ENCODE measurements around the gene PLXDC2.
A peak's percentile ranks its signal among the peaks of the same experiment; 100 is the strongest.
"Not testable (repeated sequence)": the region's sequence is repeated elsewhere in the genome, so short reads cannot be mapped to it uniquely, and the experiment has no call there.

The PLXDC2 gene

DNA sequence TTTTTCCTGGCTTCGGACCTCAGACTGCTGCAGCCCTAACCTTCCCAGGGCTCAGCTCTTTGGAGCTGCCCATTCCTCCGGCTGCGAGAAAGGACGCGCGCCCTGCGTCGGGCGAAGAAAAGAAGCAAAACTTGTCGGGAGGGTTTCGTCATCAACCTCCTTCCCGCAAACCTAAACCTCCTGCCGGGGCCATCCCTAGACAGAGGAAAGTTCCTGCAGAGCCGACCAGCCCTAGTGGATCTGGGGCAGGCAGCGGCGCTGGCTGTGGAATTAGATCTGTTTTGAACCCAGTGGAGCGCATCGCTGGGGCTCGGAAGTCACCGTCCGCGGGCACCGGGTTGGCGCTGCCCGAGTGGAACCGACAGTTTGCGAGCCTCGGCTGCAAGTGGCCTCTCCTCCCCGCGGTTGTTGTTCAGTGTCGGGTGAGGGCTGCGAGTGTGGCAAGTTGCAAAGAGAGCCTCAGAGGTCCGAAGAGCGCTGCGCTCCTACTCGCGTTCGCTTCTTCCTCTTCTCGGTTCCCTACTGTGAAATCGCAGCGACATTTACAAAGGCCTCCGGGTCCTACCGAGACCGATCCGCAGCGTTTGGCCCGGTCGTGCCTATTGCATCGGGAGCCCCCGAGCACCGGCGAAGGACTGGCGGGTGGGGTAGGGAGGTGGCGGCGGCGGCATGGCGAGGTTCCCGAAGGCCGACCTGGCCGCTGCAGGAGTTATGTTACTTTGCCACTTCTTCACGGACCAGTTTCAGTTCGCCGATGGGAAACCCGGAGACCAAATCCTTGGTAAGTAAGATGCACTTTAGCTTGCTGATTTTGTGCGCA is at the start of gene PLXDC2:
PLXDC2 (plus strand) TSS at position 22 of the 820 bp plus-strand sequence.
- DNase-seq = peak; percentile 22

DNA sequence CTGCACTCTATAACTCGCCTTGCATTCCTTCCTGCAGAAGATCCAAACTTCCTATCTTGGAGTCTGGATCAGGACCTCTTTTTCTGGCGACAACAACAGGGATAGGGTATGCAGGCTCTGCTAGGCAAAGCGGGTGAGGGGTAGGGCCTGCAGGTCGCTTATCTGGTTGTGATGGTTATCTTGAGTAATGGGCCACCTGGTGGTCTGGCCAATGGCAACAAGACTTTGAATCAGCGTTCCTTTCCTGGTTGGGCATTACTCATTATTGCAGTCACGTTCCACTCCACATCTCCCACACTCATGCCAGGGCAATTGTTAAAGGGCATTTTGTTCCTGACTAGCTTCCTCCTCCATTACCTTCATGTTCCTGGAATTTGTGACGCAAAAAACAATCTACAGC is 48.4 kb upstream of the PLXDC2 start:
- no peak for DNase-seq

DNA sequence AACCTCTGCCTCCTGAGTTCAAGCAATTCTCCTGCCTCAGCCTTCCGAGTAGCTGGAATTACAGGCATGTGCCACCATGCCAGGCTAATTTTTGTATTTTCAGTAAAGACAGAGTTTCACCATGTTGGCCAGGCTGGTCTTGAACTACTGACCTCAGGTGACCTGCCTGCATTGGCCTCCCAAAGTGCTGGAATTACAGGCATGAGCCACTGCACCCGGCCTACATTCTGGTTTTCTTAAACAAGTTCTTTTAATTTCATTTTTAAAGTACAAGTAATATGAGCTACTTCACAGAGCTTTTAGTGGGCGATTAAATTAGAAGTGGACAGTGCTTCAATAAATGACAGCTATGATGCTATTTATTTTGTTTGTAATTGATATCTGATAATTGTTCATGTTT is 46.4 kb upstream of the PLXDC2 start:
- DNase-seq = not testable (repeated sequence)

DNA sequence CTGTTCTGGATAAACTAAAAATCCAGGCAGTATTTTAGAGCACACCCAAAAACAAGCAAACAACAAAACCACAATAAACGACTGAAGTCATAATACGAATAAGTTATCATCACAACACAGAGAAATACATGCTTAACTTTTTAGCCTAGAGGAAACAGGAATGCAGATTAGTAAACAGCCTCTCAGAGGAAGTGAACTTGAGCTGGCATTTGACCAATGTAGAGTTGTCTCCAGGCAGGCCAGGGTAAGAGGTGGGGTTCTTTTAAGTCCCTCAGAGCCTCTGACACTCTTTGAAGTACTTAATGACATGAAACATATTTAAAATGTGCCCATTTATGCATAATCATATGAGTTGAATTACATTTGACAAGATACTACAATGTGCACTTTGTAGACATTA is 43.3 kb upstream of the PLXDC2 start:
- DNase-seq = no peak

DNA sequence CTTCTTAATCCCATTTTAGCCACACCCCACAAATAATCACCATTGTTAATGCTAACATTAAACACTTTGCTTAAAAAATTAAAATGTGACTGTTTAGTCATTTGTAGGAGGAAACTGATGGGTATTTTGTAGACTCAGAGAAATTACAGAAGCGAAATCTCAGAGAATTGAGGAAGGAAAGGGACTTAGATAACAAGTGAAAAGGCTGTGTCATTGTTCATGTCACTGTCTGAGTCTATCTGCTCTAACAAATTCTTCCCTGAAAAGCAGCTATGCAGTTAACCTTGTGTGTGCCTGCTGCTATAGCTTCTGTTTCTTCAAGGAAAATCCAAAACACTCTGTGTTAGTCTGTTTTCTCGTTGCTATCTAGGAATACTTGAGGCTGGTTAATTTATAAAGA is 40.9 kb upstream of the PLXDC2 start:
- DNase-seq = no peak

DNA sequence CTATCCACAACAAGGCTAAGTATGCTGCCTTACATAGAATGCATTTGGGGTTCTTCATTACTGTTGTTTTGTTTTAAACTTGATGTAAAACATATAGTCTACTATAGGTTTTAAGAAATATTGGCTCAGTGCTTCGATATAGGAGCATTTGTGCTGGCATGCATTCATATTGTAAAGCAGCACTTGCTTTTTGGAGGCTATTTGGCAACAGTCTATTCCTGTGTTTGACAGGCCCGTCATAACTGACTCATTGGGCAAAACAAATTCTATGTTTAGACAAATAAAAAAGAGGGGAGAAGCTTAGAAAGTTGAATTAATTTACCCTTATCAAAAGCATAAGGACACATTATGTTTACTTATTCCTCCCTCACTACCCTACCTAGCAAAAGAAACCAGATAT is 38.4 kb upstream of the PLXDC2 start:
- no peak for DNase-seq

DNA sequence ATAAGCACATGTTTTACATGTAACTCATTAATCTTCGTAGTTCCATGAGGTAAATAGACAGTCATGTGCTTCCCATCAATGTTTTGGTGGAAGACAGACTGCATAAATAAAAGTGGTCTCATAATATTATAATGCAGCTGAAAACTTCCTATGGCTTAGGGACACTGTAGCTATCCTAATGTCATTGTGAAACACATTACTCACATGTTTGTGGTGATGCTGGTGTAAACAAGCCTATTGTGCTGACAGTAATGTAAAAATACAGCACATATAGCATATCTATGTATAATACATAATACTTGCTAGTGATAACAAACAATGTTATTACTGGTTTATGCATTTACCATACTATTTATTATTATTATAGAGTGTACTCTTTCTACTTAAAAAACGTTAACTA is 37.2 kb upstream of the PLXDC2 start:
- no peak for DNase-seq

DNA sequence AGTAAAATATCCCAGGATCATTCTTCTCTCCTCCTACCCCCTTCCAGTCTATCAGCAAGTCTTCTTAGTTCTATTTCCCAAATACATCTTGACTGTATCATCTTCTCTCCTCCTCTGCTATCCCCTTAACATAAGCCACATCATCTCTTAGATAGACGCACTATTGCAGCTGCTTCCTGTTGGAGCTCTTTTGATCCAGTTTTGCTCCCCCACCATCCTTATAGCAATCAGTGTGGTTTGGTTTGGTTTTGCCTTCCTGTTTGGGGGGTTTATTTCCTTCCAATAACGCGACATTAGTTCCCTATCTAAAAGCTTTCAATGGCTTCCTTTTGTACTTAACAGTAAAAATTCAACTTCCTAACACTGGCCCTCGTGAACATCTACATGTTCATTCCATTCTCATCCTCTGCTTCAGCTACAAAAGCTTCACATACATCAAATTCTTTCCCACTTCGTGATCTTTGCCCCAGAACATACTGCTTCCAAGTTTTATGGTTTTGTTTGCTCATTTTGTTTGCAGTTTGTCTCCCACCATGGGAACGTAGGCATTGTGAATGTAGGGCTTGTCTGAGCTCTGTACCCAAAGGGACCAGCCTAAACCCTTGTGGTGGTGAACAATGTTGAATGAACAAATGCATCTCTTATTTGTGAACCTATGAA is 33.7 kb upstream of the PLXDC2 start:
- DNase-seq = no peak

DNA sequence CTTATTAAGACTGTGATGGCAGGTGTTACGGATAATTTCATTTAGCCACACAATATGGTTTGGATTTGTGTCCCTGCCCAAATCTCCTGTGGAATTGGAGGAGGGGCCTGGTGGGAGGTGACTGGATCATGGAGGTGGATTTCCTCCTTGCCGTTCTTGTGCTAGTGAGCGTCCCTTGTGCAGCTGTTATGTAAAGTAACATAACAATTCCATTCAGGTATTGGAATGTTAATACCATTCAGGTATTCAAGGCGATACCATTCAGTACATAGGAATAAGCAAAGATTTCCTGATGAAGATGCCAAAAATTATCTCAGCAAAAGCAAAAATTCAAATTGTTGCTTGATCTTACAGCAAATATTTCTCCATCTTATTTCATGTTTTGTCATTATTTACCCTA is 32.5 kb upstream of the PLXDC2 start:
- no peak for DNase-seq

DNA sequence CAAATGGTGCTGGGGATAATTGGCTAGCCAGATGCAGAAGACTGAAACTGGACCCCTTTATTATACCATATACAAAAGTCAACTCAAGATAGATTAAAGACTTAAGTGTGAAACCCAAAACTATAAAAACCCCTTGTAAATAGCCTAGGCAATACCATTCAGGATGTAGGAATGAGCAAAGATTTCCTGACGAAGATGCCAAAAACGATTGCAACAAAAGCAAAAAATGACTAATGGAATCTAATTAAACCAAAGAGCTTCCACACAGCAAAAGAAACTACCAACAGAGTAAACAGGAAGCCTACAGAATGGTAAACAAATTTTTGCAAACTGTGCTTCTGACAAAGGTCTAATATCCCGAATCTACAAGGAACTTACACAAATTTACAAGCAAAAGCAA is 30.9 kb upstream of the PLXDC2 start:
- DNase-seq = no peak

DNA sequence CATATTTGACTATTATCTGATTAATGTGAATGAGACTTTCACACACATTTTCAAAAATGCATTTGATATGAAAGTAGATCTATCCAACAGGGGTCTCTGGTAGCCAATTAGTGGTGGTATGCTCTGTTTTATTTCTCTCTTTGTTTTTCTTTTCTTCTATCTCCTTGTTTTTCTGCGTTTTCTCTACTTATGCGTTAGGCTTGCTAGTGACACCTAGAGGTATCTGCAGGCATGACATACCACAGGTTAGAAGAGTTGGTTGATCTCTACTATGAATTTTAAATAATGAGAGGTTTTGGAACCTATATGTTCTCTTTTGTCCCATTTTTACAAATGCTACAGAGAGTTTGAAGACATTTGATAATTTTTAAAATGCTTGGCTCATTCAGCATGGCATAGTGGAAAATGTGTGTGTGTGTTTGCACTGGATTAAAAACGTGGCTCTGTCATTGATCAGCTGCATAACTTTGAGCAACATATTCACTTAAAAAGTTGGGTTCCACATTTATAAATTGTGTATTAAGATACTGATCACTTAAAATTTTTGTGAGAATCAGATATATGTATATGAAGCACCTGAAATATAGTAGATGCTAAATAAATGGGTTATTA is 28.1 kb upstream of the PLXDC2 start:
- no peak for DNase-seq

DNA sequence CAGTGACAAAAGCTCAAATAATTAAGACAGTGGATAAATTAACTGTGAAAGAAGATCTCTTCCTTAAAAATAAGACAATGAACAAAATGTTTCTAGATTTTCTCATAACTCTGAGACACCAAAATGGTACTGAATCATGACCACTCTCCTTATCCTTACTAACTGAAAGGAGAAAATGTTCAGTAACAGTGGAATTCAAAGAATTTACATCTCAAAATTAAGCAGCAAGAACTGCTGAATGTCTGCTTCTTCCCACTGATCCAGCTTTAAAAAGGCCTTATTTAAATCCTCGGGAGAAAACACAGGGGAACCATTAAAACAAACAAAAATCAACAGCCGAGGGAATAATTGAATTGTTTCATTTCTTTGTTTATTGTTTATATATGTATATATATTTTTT is 27.3 kb upstream of the PLXDC2 start:
- no peak for DNase-seq

DNA sequence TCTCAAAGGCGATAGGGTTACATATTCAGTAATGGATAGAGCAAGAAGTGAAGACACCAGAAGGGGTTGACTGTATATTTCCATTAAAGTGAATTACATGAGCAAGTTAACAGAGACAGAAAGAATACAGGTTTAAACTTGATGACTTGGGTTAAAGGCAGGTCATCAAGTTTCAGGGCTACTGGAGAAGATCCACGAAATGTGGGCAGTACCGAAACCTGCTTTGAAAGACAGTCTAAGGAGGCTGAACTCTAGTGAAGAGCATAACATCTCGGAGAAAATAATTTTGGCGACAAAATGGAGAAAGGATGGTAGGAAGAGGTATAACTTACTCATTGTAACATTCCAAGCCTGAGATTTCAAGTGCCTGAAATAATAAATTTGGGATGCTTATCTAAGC is 26.6 kb upstream of the PLXDC2 start:
- no peak for DNase-seq

DNA sequence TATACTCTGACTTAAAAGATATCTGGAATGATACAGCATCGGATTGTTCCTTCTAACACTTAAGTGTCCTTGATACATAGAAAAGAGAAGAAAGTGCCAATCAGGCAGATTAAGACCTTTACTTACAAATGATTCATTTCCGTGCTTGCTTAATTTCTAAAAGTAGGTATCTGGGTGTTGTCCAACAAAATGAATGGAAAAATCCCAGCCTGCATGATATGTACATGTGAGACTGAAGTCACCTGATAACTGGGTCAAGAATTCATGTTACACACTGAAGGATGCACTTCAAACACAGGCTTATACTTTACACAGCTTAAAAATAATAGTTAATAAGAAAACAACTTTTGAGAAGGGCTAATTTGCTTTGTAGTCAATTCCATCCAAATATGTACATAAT is 25.2 kb upstream of the PLXDC2 start:
- no peak for DNase-seq

DNA sequence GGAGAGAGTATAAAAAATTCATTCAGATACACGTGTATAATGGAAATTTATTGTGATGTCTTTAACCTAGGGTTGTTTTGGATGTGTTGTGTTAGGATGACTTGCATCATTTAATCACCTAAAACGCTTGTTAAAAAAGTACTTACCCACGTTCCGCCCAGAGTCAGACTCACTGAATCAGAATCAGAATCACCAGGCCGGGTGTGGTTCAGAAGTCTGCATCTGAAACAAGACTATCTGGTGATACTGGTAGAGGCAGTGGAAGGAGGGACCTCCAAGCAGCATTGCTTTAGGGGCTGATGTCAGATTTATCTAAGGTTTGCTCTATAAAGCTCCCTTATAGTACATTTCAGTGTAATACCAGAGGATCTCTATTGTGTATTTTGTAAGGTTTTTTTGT is 20.5 kb upstream of the PLXDC2 start:
- no peak for DNase-seq

DNA sequence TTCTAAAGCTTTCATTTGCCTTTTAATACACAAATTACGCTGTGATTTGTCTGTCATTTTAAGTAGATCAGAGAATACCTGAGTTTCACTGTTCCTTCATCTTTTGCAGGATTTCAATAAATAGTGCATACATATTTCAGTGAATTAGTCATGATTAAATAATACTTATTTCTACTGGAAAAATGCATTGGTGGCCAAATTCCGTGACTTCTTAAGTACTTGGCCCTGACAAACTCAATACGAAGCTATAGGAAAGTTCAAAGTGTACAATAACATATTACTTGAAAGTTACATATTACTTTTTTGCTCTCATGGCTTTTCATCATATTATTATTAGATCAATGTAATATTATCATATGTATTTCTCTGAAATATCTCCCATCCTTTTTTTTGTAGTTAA is 16.1 kb upstream of the PLXDC2 start:
- no peak for DNase-seq

DNA sequence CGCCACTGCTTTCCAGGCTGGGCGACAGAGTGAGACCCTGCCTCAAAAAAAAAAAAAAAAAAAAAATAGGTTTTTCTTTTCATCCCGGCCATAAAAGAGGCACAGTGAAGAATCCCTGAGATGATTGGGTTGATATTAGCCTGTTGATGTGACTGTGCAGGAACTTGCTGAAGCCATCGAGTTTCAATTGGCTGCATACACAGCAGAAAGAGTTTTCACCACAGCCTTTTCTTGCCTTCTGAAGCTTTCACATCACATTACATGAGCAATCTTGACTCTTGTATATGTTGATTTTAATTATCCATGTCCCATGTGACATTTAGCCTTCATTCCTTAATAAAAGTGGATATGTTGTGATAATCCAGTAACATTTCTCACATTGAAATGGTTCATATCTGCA is 14.9 kb upstream of the PLXDC2 start:
- DNase-seq = no peak

DNA sequence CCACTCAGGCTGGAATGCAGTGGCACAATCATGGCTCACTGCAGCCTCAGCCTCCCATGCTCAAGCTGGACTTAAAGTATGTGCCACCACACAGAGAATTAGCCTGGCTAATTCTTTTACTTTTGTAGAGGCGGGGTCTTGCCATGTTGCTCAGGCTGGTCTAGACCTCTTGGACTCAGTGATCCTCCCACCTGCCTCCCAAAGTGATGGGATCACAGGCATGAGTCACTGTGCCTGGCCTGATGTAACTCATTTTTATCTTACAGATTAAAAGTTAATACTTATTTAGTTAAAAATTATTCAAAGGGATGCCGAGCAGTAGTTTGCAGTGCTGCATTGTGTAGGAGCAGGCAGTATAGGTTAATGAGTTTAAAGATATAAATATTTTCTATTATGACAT is 12.6 kb upstream of the PLXDC2 start:
- no peak for DNase-seq

DNA sequence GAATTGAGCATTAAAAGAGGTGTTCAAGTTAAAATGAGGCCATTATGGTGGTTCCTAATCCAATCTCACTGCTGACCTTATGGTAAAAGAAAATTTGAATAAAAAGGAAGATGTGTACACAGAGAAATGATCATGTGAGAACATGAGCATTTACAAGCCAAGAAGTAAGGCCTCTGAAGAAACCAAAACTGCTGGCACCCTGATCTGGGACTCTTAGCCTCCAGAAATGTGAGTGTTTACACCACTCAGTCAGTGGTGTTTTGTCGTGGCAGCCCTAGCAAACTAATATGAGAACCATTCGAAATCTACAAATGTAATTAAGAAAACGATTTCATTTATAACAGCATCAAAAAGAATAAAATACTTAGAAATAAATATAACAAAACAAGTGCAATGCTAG is 6.8 kb upstream of the PLXDC2 start:
- DNase-seq = no peak

DNA sequence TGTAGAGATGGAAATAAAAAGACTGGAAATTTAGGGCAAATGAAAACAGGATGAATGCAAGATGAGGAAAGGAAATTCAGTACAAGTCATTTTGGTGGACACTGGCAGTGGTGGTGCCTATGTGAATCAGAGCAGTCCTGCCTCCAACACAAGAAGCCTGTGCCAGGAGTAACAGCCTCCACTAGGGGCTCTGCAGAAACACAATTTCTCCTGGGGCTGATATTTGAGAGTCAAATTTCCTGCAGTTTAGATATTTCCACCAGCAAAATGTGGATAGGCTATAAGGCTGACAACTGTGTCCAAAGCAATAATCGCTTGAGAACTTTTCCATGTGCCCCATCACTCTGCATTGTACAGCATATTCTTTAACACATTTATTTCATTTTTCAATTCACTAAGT is 4.7 kb upstream of the PLXDC2 start:
- no peak for DNase-seq

DNA sequence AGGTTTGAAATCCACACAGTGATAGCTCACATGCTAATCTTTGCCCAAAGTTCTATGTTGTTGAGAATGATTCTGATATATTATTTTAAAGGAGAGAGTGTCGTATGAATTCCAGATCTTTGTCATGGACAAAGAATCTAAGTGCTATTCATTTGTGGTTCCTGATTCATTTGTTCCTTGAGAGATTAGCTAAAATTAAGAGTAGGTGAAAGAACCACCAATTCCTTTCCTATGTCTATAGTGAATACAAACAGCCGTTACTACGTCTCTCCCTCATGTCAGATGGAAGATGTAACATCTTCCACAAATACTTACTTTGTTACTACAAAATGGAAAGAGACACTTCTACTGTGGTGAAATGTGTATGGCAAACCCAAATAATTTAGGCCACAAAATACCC is 3.3 kb upstream of the PLXDC2 start:
- no peak for DNase-seq

DNA sequence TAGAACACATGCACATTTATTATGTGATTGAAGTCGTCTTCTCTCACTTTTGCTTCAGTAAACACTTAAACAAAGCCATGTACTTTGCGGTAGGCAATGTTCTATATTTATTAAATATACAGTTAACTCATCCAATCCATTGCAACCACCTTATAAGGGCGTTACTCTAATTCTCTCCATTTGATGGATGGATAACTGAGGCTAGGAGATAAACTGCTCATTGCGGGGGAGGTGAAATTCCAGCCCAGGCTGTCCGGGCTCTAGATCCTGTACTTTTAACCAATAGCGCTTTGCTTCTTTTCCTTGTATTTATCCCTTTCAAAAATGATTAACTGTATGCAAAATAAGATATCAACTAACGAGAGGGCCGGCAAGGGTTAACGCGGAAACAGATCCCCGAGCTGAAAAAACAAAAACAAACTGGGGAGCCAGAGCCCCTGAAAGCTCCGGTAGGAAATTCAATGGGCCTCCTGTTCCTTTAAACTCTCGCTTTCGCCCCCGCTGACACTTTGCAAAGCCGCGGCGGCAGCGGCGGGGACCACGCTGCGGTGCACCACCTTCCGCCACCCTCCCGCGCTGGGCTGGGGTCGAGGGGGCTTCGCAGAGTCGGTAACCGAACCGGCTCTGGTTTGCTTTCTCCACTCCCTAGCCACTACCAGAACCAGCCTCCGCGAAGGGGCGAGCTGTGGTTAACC is 1.0 kb upstream of the PLXDC2 start:
- DNase-seq = no peak

DNA sequence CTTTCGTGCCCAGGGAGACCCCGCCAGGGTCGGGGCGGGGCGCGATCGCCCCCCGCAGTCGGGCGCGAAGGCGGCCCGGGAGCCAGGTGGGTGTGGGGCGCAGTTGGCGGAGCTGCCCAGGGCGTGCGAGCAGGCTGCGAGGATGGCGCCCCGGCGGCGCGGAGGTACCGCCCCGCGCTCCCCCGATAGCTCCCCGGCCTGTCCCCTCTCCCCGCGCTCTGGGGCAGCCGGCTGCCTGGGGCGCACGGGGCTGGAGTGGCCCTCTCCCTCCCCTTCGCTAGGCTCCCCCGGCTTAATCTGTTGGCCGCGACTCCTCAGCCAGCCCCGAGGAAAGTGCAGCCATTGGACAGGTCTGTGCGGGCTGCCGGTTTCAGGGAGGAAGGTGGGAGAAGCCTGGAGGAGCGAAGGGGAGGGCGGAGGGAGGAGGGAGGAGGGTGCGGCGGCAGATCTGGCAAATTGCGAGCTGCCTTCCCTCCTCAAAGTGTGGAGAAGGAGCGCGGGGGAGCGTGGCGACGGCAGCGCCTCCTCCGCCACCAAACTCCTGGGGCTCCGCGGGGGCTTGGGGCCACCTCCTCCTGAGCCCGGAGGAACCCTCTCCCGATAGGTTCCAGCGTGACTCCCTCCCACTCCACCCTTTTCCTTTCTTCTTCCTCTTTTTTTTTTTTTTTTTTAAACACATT is 361 bp upstream of the PLXDC2 start:
- DNase-seq = peak; percentile 36
